Common myeloid progenitor, CD34-positive (primary cell): ENCODE measurements around the gene PI4KA.

Experiments
- CTCF ChIA-PET: fragments of 350-600 bp; sonication (Branson Sonifier 250); formaldehyde crosslinking; loops from one replicate; lab custom pipeline; 2021; ENCODE audit warnings: antibody characterized with exemption; lab: Charles Lee
- POLR2A ChIA-PET: fragments of 350-600 bp; sonication (Branson Sonifier 250); formaldehyde crosslinking; loops from one replicate; lab custom pipeline; 2021; ENCODE audit warnings: antibody characterized with exemption; lab: Charles Lee
- DNase-seq, 3 donors: peaks; one replicate each; pipeline versions ENCODE4 v3.0.0 to v3.0.0-alpha.2; 2013
- H3K27ac ChIP-seq, 2 experiments: 1 replicate in 1 of 2; 2 replicates in 1 of 2; pipeline ENCODE4 v1.7.0; 2013; ENCODE audit warnings: inconsistent platforms in 2 of 2, low read length in 2 of 2, mild to moderate bottlenecking in 2 of 2, low read depth in 1 of 2, moderate library complexity in 1 of 2; ENCODE audit not compliant: severe bottlenecking in 2 of 2, insufficient read depth in 1 of 2, poor library complexity in 1 of 2
- H3K27me3 ChIP-seq, 5 experiments: replicated peaks in 2 of 5; 1 replicate in 3 of 5; 2 replicates in 2 of 5; pipeline versions ENCODE4 v1.6.1 to v1.7.0; 2013; ENCODE audit warnings: low read length in 4 of 5, mild to moderate bottlenecking in 2 of 5, moderate library complexity in 2 of 5, inconsistent platforms in 1 of 5; ENCODE audit not compliant: insufficient read depth in 5 of 5, control insufficient read depth in 4 of 5
- H3K36me3 ChIP-seq, 4 experiments: 1 replicate in 2 of 4; 2 replicates in 2 of 4; pipeline versions ENCODE4 v1.6.1 to v1.7.0; 2013; ENCODE audit warnings: low read length in 3 of 4, control low read depth in 1 of 4, mild to moderate bottlenecking in 1 of 4; ENCODE audit not compliant: control insufficient read depth in 4 of 4, insufficient read depth in 4 of 4
- H3K4me1 ChIP-seq, 4 experiments: 1 replicate in 3 of 4; 2 replicates in 1 of 4; pipeline versions ENCODE4 v1.6.1 to v1.7.1; 2013; ENCODE audit warnings: low read length in 3 of 4, mild to moderate bottlenecking in 3 of 4, control low read depth in 1 of 4, inconsistent platforms in 1 of 4, moderate library complexity in 1 of 4; ENCODE audit not compliant: control insufficient read depth in 4 of 4, insufficient read depth in 4 of 4; ENCODE audit errors: control extremely low read depth in 1 of 4
- H3K4me3 ChIP-seq, 7 experiments: 1 replicate in 4 of 7; 2 replicates in 3 of 7; pipeline versions ENCODE4 v1.5.1 to v1.7.0; 2013; ENCODE audit warnings: mild to moderate bottlenecking in 7 of 7, low read length in 6 of 7, moderate library complexity in 6 of 7, inconsistent platforms in 2 of 7, low read depth in 2 of 7, control low read depth in 1 of 7; ENCODE audit not compliant: insufficient read depth in 4 of 7, control insufficient read depth in 1 of 7; ENCODE audit errors: extremely low read depth in 1 of 7
- H3K9me3 ChIP-seq, 5 experiments: 1 replicate in 4 of 5; 2 replicates in 1 of 5; pipeline versions ENCODE4 v1.6.1 to v1.7.1; 2013; ENCODE audit warnings: low read length in 4 of 5, mild to moderate bottlenecking in 2 of 5, inconsistent platforms in 1 of 5, low read depth in 1 of 5, moderate library complexity in 1 of 5; ENCODE audit not compliant: control insufficient read depth in 4 of 5, insufficient read depth in 2 of 5; ENCODE audit errors: control extremely low read depth in 1 of 5
- WGBS: methylation state at CpG from one replicate; pipeline ENCODE4 v1.1.5; 2013; ENCODE audit not compliant: insufficient coverage; 5-methylcytosine and 5-hydroxymethylcytosine counted together

Gene PI4KA

GRCh38 chr22:20798218-20798617, 60.4 kb downstream of the PI4KA start:
- H3K27me3 ChIP-seq = no peaks in the 10 kb centered on the region
- ChIA-PET POLR2A (no interaction called here), CTCF (interaction anchor here (1.5 to 2.6 kb wide), 2 partner anchors 15 to 87 kb away, joined by 6 to 14 read pairs; no protein-coding TSS in a partner anchor)
- peaks cover 0 to 30% (median 12%) of the 10 kb centered on the region in 4 experiments for H3K4me1 ChIP-seq
- no peak overlapping the region for H3K4me3 ChIP-seq
- peaks cover 23 to 77% (median 57%) of the 10 kb centered on the region in 4 experiments for H3K36me3 ChIP-seq
- no peaks in the 10 kb centered on the region for H3K9me3 ChIP-seq
- DNase-seq = no peak
- no peak overlapping the region for H3K27ac ChIP-seq
- 94% methylated on average over 3 of the region's 5 CpGs for WGBS

- 96% methylated on average over 8 of the region's 8 CpGs for WGBS
- ChIA-PET CTCF (interaction anchor here (0.9 to 4.2 kb wide), 4 partner anchors 8 to 89 kb away, joined by 3 to 16 read pairs (median 8); no protein-coding TSS in a partner anchor), POLR2A (no interaction called here)
- peaks cover 0 to 31% (median 12%) of the 10 kb centered on the region in 4 experiments for H3K4me1 ChIP-seq
- no peaks in the 10 kb centered on the region for H3K27me3 ChIP-seq
- no peak overlapping the region for H3K27ac ChIP-seq
- DNase-seq = no peak
- H3K36me3 ChIP-seq = peaks cover 17 to 73% (median 56%) of the 10 kb centered on the region in 4 experiments
- H3K9me3 ChIP-seq = no peaks in the 10 kb centered on the region
- H3K4me3 ChIP-seq = no peak overlapping the region
Observed at GRCh38 chr22:20796731-20797130, 61.9 kb downstream of the PI4KA start.

- CTCF ChIA-PET = interaction anchor here (1.3 to 5.4 kb wide), 5 partner anchors 9 to 91 kb away, joined by 3 to 37 read pairs (median 9); no protein-coding TSS in a partner anchor
- 58% methylated on average over 5 of the region's 7 CpGs for WGBS
Observed at GRCh38 chr22:20794650-20795413, 63.8 kb downstream of the PI4KA start.

GRCh38 chr22:20793748-20794649, 64.6 kb downstream of the PI4KA start:
- 79% methylated on average over 10 of the region's 13 CpGs for WGBS
- DNase-seq = peak in 2 of 3 donors; percentile 19 to 36
- H3K27ac ChIP-seq = no peak overlapping the region
- H3K9me3 ChIP-seq = no peaks in the 10 kb centered on the region
- ChIA-PET CTCF (interaction anchor here (1.3 to 5.4 kb wide), 5 partner anchors 10 to 92 kb away, joined by 3 to 37 read pairs (median 9); no protein-coding TSS in a partner anchor), POLR2A (interaction anchor here (0.6 kb wide), 1 partner anchor 280 kb away, joined by 3 read pairs; no protein-coding TSS in a partner anchor)
- H3K36me3 ChIP-seq = peaks cover 20 to 70% (median 49%) of the 10 kb centered on the region in 4 experiments
- no peaks in the 10 kb centered on the region for H3K27me3 ChIP-seq
- H3K4me3 ChIP-seq = no peak overlapping the region
- peaks cover 0 to 31% (median 12%) of the 10 kb centered on the region in 4 experiments for H3K4me1 ChIP-seq

More at GRCh38 chr22:20794650-20795413, 63.8 kb downstream of the PI4KA start:
- Histone ChIP-seq H3K4me1 (peaks cover 0 to 31% (median 12%) of the 10 kb centered on the region in 4 experiments), H3K27me3 (no peaks in the 10 kb centered on the region), H3K27ac (no peak overlapping the region), H3K36me3 (peaks cover 22 to 74% (median 54%) of the 10 kb centered on the region in 4 experiments), H3K4me3 (no peak overlapping the region), H3K9me3 (no peaks in the 10 kb centered on the region)
- peak; percentile 15 to 58 (median 36) for DNase-seq
- POLR2A ChIA-PET = interaction anchor here (0.6 kb wide), 1 partner anchor 1796 kb away, joined by 4 read pairs; no protein-coding TSS in a partner anchor

- Histone ChIP-seq H3K9me3 (no peaks in the 10 kb centered on the region), H3K4me3 (no peak overlapping the region), H3K27ac (no peak overlapping the region), H3K27me3 (no peaks in the 10 kb centered on the region), H3K36me3 (peaks cover 16 to 70% (median 45%) of the 10 kb centered on the region in 4 experiments), H3K4me1 (peaks cover 0 to 31% (median 12%) of the 10 kb centered on the region in 4 experiments)
- ChIA-PET CTCF (interaction anchor here (1.3 to 5.4 kb wide), 5 partner anchors 10 to 92 kb away, joined by 3 to 37 read pairs (median 9); no protein-coding TSS in a partner anchor), POLR2A (no interaction called here)
- WGBS = 100% methylated on average over 1 of the region's 3 CpGs
- DNase-seq = peak; percentile 36 to 76 (median 62)
Observed at GRCh38 chr22:20792966-20793728, 65.5 kb downstream of the PI4KA start.
